OCI-LY3 (cell line): ENCODE measurements around the gene EMILIN2.

ENCODE experiments used
- CTCF ChIP-seq: fragments of 200-600, 300-600 bp; sonication (generic); IDR thresholded peaks from 2 replicates; pipeline ENCODE4 v1.5.1; 2014; ENCODE audit warnings: antibody characterized with exemption, low read length, low read depth
- EZH2phosphoT487 ChIP-seq: fragments of 200-600 bp; shearing (Covaris generic); IDR thresholded peaks from 2 replicates; pipeline ENCODE4 v1.6.1; 2018; ENCODE audit warnings: antibody characterized with exemption, mixed run types, low read depth

- TF ChIP-seq CTCF (no peak), EZH2phosphoT487 (no peak)
These were observed 43.8 kb downstream of the EMILIN2 start for GRCh38 chr18:2890606-2891005.
